Suppressor macrophage treated with lipopolysaccharide for 1 hour (primary cell): ENCODE results near the gene EDN1.
A peak's percentile ranks its signal among the peaks of the same experiment; 100 is the strongest.
"Not testable (repeated sequence)": the region's sequence is repeated elsewhere in the genome, so short reads cannot be mapped to it uniquely, and the experiment has no call there.

Source experiments
- DNase-seq, 3 donors: peaks; one replicate each; pipeline ENCODE4 v3.0.0-alpha.2; 2020 to 2022

Gene EDN1

DNA sequence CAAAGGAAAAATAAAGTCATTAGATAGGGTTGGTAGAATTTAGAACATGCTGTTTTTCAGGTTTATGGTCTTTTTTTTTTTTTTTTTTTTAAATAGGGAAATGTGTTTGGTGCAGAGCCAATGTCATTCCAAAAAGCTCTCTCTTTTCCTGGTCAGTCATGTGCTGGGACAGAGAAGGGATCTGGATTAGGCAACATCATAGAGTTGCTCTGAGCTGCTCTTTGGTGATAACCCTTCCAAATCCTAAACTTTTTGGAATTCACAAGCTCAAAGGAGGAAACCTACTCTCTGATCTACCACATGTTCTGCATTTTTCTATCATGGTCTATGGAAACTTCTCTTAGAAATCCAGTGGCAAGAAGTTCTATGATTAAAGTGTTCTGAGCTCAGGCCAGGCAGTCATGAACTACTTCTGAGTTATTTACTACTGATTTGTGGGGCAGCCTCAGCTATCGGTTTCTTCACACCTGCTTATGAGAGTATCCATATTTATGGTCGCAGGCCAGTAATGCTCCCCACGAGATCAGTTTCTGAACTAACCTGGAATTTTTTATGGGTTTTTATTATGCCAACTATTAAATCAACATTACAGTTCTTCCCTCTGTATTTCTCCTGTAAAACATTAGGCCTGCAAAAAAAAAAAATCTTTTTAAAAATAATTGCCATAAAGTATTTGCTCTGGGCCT lies 4.8 kb downstream of the EDN1 start:
- no peak for DNase-seq

DNA sequence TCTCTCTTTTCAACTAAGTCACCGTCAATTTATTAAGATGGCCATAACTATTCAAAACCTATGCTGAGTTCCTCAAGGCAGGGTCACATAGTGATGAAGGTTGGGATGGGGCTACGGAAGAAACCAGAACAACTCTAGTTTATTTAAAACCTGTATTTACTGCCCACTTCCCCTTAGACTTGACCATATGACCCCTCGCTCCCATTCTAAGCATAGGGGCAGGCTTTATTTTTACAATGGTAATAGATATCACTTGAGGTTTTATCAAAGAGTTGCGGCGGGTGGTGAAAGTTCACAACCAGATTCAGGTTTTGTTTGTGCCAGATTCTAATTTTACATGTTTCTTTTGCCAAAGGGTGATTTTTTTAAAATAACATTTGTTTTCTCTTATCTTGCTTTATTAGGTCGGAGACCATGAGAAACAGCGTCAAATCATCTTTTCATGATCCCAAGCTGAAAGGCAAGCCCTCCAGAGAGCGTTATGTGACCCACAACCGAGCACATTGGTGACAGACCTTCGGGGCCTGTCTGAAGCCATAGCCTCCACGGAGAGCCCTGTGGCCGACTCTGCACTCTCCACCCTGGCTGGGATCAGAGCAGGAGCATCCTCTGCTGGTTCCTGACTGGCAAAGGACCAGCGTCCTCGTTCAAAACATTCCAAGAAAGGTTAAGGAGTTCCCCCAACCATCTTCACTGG lies 5.5 kb downstream of the EDN1 start:
- no peak for DNase-seq

DNA sequence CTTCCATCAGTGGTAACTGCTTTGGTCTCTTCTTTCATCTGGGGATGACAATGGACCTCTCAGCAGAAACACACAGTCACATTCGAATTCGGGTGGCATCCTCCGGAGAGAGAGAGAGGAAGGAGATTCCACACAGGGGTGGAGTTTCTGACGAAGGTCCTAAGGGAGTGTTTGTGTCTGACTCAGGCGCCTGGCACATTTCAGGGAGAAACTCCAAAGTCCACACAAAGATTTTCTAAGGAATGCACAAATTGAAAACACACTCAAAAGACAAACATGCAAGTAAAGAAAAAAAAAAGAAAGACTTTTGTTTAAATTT lies 6.1 kb downstream of the EDN1 start:
- no peak for DNase-seq

DNA sequence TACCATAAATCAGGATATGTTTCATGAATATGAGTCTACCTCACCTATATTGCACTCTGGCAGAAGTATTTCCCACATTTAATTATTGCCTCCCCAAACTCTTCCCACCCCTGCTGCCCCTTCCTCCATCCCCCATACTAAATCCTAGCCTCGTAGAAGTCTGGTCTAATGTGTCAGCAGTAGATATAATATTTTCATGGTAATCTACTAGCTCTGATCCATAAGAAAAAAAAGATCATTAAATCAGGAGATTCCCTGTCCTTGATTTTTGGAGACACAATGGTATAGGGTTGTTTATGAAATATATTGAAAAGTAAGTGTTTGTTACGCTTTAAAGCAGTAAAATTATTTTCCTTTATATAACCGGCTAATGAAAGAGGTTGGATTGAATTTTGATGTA lies 6.4 kb downstream of the EDN1 start:
- DNase-seq = no peak

DNA sequence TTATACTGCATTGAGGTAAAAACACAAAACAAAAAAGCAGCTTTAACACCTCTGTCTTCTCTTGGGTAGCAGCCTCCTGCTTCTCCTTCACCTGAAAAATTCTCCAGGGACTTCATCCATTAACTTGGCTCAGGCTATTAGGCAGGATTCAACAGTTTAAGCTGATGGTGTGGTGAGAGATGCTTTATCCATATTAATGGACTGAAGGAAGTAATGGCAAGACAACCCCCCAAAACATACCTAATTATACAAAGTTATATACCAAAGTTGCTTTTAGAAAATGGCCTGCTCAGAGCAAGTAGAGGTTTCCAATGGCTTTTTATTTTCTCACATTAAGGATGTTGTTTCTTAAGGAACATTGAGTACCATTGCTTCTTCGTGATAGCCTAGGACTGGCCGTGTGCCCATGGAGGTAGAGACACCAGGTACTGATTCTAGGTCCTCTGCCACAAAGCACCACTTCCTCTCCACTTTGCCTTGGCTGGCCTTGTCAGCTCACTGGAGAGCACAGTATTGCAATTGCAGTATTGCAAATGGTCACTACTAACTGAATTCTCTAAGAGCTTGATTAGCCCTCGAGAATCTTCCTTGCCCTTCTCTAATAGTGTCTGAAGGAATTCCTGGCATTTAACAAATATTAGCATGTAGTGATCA lies 7.3 kb downstream of the EDN1 start:
- DNase-seq = no peak

DNA sequence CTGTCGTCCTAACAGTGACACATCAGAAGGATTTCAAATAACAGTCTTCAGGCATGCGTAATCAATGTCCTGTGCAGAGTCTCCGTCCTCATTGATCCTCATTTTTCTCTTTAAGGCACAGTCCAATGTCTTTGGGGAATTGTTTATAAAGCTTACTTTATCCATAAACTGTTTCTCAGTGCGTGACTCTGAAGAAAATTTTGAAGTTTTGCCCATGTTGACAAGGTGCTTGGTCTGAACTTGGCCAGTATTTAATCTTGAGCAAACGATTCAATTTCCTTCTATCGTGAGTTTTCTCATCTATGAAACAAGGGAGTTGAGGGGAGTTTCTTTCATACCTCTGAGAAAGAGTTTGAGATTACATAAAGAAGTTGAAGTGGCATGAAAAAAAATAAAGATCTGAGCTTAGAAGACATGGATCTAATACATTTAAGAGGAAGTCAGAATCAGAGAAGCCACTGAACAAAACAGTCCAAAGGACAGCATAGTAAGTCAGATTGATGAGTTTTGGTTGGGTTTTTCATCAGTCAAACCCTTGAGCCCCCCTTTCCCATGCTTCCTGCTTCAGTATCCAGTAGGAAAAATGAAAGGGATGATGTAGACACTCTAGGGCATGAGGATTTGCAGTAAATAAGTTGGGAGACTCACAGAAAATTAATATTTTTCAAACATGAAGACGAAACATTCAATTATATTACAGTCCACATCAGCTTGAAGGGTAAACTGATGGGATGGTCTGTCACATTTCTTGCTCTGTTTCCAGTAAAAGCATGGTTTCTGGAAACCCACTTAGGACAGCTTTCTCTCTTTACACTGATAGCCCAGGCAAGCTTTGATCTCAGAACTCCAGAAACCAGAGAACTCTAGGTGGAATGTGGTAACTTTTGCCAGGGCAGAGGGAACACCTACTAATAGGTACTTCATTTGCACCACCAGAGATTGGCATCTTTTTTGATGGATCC lies 8.1 kb downstream of the EDN1 start:
- DNase-seq = no peak

DNA sequence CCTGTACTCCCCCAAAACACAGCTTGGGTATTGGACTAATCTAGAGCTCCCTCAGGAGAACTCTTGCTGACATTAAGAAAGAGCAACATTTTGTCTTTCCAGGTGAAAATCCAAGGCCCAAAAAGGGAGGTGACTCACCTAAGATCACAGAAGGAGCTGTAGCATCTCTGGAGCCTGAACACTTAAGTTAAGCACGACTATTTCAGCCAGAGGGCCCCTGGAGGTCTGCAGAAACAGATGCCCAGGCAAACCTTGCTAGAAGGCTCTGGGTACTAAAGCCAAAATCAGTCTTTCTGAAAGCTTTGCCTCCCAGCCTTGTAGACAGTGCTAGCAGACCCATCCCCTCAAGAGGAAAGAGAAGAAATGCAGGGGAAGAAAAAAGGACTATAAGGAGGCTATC lies 8.8 kb downstream of the EDN1 start:
- no peak for DNase-seq

DNA sequence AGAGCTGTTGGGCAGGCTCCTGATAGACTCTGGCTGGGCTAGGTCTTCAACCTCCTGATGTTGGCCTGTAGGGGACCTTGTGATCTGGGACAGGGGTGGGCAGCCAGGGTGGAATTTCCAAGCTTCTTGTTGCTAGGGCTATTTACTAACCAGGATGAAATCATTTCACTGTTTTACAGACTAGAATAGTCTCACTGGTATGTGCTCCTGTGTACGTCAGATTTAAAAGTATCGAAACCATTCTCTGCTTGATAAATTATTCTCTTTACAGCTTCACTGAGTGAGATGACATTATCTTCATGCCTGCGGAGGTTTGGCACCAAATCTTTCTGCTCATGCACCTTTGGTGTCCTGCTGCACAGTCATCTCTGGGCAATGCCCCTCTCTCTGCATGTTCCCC lies 10.9 kb downstream of the EDN1 start:
- no peak for DNase-seq

DNA sequence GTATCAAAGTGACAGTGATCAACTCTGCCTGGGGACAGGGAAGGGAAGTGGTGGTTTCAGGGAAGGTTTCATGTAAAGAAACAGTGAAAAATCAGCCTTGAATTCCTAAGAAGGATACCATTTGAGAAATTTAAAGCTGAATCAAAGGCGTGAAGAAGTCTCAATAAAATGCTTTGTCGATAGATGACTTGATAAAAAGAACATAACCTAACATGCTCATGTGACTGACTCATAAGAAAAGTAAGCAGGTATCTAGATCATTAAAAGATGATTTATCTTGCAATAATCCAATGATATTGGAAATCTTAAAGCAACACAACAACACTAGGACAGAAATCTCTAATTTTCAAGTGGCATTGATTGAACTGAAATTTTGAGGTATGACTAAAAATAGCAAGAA lies 14.3 kb downstream of the EDN1 start:
- DNase-seq = no peak

DNA sequence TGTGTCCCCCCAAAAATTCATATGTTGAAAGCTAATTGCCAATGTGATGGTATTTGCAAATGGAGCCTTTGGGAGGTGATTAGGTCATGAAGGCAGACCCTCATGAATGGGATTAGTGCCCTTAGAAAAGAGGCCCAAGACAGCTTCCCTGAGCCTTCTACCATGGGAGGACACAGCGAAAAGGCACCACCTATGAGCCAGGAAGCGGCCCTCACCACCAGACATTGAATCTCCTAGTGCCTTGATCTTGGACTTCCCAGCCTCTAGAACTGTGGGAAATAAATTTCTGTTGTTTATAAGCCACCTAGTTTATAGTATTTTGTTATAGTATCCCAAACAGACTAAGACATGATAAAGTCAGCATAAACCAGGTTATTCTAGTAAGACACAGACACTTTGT lies 18.9 kb downstream of the EDN1 start:
- DNase-seq = no peak

DNA sequence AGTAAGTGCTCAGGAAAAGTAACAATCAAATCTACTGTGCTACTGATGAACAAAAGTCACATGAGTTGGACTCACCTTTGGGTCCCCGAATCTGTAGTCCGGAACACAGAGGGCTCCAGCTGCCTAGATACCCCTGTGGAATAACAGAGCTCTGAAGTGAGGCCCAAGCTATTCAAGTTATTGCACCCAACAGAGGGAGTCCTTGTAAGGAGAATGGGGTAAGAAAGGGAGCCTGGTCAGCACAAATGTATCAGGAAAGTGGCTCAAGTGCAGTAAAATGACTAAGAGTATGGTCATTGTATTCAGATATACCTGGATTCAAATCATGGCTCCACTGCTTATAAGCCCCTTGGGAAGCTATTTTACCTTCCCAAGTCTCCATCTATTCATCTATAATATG lies 20.9 kb downstream of the EDN1 start:
- DNase-seq = peak in 1 of 3 donors; percentile 32

DNA sequence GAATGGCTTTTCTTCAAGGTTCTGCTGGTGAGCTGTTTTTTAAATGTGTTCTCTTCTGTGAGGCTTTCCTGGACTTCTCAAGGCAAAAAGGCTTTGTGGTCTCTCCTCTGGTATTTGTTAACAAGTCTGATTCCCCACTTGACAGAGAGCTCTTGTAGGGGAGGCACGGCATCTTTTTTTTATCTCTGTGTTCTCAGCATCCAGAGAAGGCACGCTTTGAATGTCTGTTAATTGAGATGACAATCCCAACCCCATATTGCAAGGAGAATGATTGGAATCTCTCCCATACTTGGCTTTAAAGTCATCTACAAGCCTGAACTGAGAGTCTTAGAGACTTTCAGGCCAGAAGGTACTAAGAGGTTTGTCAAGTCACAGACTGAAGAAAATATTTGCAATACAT lies 22.6 kb downstream of the EDN1 start:
- DNase-seq = no peak

DNA sequence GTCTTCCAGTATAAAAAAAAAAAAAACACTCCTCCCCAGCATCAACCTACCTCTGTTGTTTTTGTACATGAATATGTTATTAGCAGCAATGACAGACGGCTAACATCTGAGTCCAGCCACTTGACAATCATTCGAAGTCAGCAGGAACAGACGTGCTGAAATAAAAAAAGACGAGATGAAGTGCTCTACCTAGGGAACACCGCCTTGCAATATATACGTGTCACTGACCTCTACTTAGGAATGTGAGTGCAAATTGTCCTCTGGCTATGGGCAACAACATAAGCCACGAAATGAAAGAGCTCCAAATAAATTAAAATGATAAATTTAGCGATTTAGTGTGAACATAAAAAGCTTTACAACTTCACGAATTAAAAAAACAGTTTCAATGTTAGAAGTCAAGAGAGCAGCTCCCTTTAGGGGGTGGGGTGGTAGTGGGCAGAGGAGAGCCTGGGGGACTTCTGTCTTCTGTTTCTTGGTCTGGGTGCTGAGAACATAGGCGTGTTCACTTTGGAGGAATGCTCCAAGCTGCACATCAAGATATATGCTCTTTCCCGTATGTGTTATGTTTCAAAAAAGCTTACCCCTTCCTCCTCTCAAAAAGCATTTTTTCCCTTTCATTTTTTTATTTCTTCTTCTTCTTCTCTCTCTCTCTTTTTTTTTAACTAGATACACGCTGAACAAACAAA lies 23.3 kb downstream of the EDN1 start:
- no peak for DNase-seq

DNA sequence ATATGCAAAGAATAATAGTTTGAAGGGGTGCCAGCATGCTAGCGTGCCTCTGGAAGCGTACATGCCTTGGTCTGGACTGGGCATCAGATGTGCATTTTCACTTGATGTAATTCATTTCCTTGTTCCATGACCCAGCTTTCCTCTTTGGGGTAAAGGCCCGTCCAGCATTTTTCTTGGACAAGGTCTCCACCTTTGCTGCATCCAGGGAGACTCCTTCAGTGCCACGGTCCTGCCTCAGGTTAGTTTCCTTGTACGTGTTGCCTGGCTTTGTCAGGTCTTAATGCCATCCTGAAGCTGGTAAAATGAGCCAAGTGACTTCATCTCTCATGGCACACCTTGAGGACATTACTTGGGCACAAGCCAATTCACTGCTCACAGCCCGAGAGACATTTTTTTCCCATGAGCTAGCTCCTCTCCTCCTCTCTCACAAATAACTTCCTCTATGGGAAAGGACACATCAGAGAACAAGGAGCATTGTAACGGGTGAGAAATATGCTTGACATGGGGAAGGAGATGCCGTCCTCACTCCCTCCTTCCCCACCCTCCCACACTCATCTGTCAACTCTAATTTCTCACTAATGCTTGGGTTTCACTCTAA lies 23.9 kb downstream of the EDN1 start:
- DNase-seq = no peak

DNA sequence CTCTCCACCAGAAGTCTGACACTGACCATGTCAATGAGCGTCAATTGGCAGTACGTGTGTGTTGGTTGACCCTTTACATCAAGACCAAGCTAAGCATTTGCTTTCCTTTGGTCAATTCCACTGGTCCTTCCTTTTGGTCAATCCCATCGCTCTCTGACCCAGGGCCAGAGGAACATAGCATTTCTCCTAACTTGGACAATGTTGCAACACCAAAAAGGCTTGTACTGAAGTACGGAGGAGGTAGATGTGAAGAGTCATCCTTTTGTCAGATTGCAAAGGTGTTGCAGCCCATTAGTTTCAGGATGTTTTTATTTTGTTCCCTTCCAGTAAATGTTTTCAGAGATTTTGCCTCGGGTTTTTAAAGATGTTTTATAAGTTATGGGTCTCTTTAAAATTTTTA lies 24.6 kb downstream of the EDN1 start:
- DNase-seq = no peak

DNA sequence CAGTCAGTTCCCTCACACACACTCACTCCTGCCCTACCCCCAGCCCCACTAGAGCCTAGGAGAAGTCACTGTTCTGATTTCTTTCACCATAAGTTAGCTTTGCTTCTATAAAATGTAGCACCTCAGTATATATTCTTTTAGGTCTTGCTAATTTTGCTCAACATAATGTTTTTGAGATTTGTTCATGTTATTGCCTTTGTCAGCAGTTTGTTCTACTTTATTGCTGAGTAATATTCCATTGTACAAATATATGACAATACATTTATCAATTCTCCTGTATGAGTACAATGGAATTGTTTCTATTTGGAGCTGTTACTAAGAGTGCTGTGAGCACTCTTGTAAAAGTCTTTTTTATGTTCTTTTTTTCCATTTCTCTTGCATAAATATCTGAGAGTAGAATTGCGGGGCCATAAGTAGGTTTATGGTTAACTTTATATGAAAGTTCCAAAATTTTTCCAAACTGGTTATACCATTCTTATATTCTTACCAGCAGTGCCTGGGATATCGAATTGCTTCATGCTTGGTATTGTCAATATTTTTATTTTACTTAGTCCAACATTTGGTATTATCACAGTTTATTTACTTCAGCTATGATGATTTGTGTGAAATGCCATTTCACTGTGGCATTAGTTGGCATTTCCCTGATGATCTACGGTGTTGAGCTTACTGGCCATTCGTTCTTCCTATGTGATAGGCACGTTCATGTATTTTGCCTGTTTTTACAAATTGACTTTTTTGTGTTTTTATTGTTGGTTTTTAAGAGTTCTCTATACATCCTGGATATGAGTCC lies 25.3 kb downstream of the EDN1 start:
- DNase-seq = no peak

DNA sequence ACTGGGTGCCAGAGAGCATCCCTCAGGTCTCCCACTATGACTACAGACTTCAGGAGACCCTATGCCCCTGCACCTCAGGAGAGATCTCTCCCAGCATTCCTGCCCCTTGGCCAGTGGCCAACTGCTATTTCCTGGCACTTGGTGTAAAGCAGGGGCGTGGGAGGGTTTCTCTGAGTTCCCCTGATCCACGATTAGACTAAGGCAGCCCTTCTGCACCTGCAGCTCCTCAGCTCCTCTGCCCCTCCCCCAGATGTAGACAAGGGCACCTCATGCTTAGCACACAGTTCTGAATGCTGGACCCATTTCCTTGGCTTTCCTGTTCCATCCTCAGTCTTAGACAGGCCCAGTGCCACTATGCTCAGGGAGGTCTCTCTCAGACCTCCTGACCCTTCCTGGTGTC lies 28.6 kb downstream of the EDN1 start:
- no peak for DNase-seq

DNA sequence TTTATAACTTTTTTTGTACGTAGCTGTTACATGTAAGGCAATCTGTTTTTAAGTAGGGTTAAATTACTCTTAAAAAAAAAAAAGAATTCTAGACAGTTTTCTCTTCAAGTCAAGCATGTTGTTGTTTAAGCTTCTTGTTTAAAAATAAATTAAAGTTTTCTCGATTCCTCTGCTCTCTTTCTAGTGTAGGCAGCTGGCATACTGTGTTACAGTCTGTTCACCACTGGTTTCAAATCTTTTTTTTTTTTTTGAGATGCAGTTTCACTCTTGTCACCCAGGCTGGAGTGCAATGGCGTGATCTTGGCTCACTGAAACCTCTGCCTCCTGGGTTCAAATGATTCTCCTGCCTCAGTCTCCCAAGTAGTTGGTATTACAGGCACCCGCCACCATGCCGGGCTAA lies 29.9 kb downstream of the EDN1 start:
- not testable (repeated sequence) for DNase-seq

DNA sequence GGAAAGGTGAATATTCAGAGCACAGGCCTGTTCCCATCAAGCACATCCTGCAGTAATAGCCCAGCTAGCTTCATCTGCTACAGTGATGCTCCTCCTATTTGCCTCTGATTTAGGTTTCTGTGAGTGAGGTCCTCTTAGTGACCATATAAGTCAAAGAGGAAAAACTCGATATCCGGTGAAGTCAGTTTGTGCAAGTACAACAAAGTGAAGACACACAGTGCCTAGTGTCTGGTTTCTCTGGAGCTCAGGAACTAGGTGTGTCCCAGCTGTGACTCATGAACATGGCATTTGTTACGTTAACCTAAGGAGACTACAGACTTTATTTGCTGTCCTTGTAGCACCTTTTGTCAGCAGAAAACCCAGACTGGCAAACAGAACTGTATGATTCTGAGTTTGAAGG lies 33.9 kb downstream of the EDN1 start:
- DNase-seq = no peak

DNA sequence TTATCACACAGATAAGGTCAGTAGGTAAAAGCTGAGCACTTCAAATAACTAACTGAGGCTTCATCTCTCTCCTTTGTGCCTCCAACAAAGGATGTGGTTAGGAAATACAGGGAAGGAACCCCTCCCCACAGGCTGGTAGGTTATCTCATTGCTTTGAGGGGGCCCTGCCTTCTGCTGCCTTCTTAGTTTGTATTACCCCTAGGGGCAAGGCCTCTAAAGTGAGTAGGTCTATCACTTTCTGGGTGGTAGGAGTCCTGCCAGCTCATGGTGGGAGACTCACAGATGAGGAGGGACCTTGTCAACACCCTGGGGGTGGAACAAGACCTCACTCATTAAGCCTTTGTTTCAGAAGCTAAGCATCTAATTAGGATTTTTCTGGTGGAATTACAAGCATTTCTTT lies 34.6 kb downstream of the EDN1 start:
- no peak for DNase-seq

DNA sequence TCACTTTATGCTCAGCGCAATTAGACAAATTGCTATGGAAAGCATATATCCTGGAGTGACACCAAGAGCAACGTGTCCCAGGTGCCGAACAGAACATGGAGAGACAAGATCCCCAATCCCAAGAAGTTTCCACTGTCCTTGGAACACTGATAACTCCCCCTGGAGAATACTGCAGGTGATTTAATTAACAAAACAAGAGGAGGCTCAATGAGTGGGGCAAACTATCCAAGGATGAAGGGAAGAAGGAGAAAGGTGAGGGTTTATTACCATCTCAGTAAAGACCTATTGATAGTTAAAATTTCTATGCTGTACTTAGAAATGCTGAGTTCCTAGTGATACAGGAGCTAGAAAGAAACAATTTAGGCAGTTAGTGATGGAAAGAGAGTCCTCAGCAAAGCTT lies 35.7 kb downstream of the EDN1 start:
- DNase-seq = no peak

DNA sequence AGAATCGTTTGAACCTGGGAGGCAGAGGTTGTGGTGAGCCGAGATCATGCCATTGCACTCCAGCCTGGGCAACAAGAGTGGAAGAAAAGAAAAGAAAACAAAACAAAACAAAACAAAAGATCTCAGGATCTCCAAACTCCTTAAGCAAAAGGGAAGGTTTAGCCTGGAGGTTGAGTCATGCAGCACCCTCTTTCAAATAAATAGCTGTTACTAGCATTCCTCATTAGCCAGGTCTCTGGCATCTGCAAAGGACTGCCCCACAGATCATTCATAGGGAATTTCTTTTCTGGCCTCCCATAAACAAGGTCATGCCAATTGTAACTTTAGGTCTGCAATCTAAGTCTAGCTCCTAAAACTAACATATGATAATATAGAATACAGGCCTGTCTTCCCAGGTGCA lies 37.2 kb downstream of the EDN1 start:
- no peak for DNase-seq
